Central memory CD4-positive, alpha-beta T cell (primary cell): Measurements from ENCODE around the gene MAD1L1.
"Not testable (repeated sequence)": the region's sequence is repeated elsewhere in the genome, so short reads cannot be mapped to it uniquely, and the experiment has no call there.

ENCODE experiments used
- DNase-seq: peaks from one replicate; pipeline ENCODE4 v3.0.0; 2022

Gene MAD1L1

GRCh38 chr7:1977059-1977875 is 255.5 kb downstream of the MAD1L1 start:
- DNase-seq, result no peak

DNA sequence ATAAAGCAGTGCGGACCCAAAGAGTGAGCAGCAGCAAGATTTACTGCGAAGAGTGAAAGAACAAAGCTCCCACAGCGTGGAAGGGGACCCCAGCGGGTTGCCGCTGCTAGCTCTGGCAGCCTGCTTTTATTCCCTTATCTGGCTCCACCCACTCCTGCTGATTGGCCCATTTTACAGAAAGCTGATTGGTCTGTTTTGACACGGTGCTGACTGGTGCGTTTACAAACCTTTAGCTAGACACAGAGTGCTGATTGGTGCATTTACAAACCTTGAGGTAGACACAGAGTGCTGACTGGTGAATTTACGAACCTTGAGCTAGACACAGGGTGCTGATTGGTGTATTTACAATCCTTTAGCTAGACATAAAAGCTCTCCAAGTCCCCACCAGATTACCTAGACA is 256.2 kb downstream of the MAD1L1 start:
- not testable (repeated sequence) for DNase-seq

DNA sequence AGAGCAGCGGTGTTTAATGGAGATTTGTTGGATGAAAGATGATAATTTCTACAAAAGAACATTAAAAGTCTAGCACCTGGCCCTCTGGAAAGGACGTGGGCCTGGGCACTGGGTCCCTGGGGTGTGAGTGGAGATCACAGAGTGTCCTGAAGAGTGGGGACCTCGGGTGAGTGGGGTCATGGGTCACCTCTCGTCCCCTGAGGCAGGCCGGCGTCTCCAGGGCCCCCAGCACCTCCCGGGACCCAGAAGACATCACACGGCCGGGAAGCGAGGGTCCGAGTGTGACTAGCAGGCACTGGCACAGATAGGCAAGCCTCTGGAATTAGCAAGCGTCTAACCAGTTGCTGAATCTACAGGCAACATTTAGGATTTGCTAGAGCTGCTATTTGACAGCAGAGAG is 257.2 kb downstream of the MAD1L1 start:
- DNase-seq, result no peak

GRCh38 chr7:1975179-1975578 is 257.6 kb downstream of the MAD1L1 start:
- no peak for DNase-seq

DNA sequence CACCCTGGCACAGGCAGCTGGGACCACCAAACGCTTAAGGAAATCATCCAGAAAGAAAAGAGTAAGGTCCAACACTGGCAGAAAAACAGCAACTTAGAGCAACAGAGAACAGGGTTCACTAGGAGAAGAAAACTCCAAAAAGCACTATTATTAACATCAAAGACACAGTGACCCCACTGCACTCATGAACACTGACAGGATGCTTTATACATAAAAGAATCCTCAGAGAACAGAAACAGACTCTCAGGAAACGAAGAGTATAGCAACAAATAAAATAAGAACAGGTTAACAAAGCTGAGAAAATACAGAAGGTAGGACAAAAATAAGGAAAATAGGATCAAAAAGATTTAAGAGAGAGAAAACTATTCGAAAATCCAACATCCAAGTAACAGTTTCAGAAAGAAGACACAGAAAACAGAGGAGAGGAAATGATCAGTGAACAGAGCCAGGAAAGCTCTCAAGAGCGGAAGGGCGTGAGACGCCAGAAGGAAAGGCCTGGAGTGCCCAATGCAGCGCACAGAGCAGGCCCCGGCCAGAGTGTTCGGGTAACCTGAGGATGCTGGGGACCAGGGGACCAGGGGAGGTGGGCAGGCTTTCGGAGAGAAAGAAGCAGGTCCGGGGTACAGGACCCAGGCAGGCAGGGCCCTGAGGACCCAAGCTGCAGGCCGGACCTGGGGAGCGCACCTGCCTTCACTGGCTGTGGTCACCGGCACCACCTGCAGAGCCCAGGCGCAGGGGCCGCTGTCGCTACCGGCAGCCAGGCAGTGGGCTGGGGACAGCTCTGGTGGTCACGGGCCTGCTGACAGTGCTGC is 258.2 kb downstream of the MAD1L1 start:
- no peak for DNase-seq

- DNase-seq, result no peak
Measured at GRCh38 chr7:1973321-1974251, 259.2 kb downstream of the MAD1L1 start.

GRCh38 chr7:1972744-1973143 is 260.0 kb downstream of the MAD1L1 start:
- DNase-seq, result no peak

- DNase-seq, result no peak
Measured at GRCh38 chr7:1971946-1972654, 260.6 kb downstream of the MAD1L1 start.

DNA sequence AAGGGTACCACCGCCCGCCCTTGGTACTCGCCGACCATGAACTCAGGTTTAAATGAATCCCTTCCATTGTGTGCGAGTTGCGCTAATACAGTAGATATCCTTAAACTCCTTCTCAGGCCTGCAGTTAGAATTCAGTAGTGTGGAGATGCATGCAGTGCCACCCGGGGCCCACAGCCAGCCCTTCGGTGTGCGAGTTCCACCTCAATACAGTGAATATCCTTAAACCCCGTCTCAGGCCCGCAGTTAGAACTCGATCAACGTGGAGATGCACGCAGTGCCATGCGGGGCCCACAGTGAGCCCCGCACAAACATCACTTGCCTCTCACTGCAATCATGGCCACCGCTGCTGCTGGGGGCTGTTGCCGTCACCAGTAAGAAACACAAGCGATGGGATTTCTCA is 261.9 kb downstream of the MAD1L1 start:
- DNase-seq, result no peak

DNA sequence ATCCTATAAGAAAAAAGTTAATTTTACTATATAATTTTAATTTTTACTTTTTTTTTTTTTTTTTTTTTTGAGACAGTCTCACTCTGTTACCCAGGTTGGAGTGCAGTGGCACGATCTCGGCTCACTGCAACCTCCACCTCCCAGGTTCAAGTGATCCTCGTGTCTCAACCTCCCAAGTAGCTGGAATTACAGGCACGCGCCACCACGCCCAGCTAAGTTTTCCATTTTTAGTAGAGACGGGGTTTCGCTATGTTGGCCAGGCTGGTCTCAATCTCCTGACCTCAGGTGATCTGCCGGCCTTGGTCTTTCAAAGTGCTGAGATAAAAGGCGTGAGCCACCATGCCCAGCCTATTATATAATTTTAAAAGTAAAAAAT is 262.5 kb downstream of the MAD1L1 start:
- not testable (repeated sequence) for DNase-seq

DNA sequence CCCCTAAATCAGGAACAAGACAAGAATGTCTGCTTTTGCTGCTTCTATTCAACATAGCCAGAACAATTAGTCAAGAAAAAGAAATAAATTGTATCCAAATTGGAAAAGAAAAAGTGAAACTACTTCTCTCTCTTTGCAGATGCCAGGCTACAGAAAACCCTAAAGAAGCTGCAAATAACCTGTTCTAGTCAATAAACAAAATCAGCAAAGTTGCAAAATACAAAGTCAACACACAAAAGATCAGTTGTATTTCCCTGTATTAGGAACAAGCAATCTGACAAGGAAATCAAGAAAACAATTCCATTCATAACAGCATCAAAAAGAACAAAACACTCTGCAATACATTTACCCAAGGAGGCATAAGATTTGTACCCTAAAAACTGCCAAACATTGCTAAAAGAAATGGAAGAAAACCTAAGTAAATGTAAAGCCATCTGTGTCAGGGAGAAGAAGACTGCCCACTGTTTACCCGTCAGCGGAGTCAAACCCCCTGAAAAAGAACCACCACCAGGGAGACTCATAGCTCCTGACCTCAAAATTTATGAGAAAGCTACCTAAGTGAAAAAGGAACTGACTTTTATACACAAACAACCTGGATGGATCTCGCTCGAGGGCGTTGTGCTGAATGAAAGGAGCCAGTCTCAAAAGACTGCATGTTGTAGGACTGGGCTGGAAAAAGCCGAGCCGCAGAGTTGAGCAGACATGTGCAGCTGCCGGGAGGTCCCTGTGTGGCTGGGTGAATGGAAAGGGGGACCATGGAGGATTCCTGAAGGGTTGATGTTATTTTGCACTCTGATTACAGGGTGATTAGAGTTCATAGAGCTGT is 263.1 kb downstream of the MAD1L1 start:
- no peak for DNase-seq

DNA sequence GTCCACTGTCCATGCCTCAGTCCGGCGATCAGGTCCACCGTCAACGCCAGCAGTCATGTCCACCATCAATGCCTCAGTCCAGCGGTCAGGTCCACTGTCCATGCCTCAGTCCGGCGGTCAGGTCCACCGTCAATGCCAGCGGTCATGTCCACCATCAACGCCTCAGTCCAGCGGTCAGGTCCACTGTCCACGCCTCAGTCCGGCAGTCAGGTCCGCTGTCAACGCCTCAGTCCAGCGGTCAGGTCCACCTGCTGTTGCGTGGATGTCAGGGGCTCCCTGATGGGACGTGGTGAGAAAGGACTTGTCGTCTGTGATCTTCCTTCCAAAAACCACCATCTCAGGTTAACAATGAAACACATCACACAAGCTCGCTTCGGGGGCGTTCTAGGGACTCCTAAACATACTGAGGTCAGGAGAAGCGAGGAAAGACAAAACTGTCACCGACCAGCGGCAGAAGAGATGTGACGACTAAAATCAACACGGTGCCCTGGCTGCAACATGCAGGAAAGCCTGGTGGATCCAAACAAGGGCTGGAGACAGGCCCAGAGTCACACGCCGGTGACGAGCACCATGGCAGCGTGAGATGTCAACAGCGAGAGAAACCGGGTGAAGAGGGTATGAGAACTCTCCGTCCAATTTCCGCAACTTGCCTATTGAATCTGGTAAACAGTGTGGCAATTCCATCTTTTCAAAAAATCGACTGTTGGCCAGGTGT is 264.2 kb downstream of the MAD1L1 start:
- no peak for DNase-seq

- DNase-seq, result no peak
Measured at GRCh38 chr7:1967512-1968396, 265.0 kb downstream of the MAD1L1 start.

GRCh38 chr7:1966631-1967200 is 266.0 kb downstream of the MAD1L1 start:
- DNase-seq, result no peak

- DNase-seq, result no peak
Measured at GRCh38 chr7:1965579-1966294, 267.0 kb downstream of the MAD1L1 start.

- no peak for DNase-seq
Measured at GRCh38 chr7:1964913-1965578, 267.7 kb downstream of the MAD1L1 start.

- no peak for DNase-seq
Measured at GRCh38 chr7:1964211-1964912, 268.4 kb downstream of the MAD1L1 start.
